B cell (primary cell): Measurements from ENCODE around the gene CRB1.

Experiments used
- EZH2 ChIP-seq: IDR thresholded peaks from 2 replicates; pipeline ENCODE4 v1.6.1; 2012; ENCODE audit warnings: borderline replicate concordance, low read depth, mild to moderate bottlenecking, moderate library complexity, low read length; ENCODE audit not compliant: insufficient read depth, poor library complexity, severe bottlenecking
- TF ChIP-seq, protein P1 (sequence below): fragments of 200-600 bp; IDR thresholded peaks from one replicate; pipeline ENCODE4 v1.8.0; 2022; ENCODE audit warnings: antibody characterized with exemption, mild to moderate bottlenecking

DNA sequence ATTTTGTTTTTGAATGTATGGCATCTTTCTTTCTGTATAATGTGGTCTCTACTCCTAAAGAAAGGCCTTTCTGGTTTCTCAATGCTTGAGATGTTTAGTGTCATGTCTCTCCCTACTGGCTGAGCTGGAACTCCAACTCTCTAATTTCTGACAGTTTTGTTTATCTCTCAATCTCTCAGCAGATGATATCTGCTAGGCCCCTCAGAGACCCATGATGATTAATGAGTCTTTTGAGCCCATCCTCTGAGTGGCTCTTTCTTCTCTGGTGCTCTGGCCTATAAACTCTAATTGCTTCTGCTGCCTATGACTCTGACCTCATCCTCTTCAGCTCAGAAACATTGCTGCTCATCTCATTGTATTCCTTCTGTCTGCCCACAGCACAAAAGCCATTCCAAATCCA is 46.6 kb downstream of the CRB1 start:
- TF ChIP-seq, protein P1, sequence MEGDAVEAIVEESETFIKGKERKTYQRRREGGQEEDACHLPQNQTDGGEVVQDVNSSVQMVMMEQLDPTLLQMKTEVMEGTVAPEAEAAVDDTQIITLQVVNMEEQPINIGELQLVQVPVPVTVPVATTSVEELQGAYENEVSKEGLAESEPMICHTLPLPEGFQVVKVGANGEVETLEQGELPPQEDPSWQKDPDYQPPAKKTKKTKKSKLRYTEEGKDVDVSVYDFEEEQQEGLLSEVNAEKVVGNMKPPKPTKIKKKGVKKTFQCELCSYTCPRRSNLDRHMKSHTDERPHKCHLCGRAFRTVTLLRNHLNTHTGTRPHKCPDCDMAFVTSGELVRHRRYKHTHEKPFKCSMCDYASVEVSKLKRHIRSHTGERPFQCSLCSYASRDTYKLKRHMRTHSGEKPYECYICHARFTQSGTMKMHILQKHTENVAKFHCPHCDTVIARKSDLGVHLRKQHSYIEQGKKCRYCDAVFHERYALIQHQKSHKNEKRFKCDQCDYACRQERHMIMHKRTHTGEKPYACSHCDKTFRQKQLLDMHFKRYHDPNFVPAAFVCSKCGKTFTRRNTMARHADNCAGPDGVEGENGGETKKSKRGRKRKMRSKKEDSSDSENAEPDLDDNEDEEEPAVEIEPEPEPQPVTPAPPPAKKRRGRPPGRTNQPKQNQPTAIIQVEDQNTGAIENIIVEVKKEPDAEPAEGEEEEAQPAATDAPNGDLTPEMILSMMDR = no peak
- no peak for TF ChIP-seq EZH2
